HG02973 (cell line): ENCODE measurements around the gene LIPI.
A peak's percentile ranks its signal among the peaks of the same experiment; 100 is the strongest.
"Not testable (repeated sequence)": the region's sequence is repeated elsewhere in the genome, so short reads cannot be mapped to it uniquely, and the experiment has no call there.

Source experiments
- ATAC-seq: cut with Tn5 transposase; IDR thresholded peaks from one replicate; pipeline ENCODE4 v1.9.1; 2021; ENCODE audit warnings: moderate library complexity; ENCODE audit not compliant: unreplicated experiment

LIPI gene

DNA sequence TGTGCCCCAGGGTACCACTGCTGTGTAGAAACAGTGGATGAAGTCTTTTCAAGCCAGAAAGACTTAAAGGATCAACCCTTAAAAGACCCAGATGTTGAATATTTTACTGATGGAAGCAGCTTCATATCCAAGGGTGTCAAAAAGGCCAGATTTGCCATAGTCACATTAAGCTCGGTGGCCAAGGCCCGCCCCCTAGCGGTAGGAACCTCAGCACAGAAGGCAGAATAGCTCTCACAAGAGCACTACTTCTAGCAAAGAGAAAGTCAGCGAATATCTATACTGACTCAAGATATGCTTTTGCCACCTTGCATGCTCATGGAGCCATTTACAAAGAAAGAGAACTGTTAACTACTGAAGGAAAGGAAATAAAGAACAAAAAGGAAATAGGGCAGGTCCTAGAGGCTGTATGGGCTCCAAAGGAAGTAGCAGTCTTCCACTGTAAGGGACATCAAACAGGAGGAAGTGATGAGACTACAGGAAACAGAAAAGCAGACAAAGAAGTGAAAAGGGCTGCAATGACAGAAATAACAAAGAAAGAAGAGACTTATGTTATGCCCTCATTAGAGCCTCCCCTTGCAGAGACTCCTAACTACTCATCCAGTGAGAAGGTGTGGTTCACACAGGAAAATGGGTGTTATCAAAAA lies 90.5 kb downstream of the LIPI start:
- no peak for ATAC-seq

GRCh38 chr21:14119038-14119437 lies 91.7 kb downstream of the LIPI start:
- ATAC-seq: no peak

DNA sequence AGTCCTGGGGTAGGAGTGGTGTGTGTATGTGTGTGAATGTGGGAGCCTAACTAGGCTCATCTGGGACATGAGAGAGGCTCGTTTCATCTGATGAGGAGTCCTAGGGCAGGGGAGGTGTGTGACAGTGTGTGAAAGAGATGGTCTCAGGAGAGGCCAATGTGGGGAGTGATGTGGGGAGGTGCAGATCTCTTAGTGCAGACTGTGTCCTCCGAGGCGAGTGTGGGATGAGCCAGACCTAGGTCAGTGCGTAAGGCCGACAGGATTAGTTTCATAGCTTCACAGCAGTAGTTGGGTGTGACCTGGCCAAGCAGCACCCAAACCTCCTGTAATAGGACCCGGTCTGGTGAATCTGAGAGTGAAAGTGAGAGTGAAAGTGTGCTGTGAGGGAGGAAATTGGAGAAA lies 94.7 kb downstream of the LIPI start:
- ATAC-seq: peak; percentile 88

DNA sequence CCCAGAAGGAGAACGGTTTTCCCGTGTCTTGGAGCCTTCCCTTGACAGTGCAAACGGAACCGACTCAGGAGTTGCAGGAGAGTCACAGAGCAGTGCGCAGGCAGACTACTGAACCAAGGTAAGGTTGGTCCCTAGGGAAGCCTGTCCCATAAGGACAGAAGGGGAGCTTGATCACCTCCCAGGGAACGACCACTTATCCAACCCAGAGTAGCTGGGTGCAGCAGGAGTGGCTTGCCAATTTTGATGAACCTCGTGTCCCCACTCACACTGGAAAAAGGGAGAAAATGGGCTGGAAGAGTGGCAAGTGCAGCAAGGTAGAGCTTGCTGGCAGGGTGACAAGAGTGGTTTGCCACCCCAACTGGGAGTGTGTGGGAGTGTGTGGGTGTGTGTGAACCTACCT lies 95.1 kb downstream of the LIPI start:
- ATAC-seq: no peak

DNA sequence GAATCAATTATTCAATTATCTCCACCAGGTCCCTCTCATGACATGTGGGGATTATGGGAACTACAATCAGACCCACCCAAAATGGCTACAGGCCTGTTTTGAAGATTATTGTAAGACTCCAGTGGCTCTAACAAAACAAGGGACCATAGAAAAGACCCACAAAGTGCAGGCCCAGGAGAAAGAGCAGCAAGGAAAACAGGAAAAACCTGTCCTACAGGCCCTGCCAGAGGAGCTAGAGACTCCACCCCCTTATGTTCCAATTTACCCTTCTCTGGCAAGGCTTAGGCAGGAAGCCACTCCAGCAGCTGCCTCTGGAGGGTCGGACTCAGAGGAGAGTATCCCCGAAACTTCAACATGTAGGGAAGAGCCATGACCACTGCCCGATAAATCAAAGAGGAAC lies 96.5 kb downstream of the LIPI start:
- ATAC-seq: no peak

- ATAC-seq: not testable (repeated sequence)
Measured at GRCh38 chr21:14104564-14104963, 106.2 kb downstream of the LIPI start.

GRCh38 chr21:14099570-14099969 lies 111.2 kb downstream of the LIPI start:
- no peak for ATAC-seq

GRCh38 chr21:14097881-14098499 lies 112.8 kb downstream of the LIPI start:
- no peak for ATAC-seq

DNA sequence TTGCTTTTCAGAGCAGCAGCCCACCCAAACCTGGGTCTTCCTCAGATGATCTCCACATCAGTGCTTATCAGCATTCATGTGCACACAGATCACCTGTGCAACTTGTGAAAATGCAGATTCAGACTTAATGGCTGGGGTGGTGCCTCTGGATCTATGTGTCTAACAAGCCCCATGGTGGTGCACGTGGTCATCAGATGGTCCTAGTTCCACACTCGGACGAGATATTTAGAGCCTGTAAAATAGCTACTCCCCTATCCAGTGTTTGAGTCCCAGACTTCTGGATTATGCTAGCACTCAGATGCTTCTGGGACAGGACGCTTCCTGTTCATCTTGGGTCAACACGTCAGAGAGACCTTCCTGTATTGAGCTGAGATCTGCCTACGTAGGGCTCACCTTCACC lies 114.2 kb downstream of the LIPI start:
- no peak for ATAC-seq

DNA sequence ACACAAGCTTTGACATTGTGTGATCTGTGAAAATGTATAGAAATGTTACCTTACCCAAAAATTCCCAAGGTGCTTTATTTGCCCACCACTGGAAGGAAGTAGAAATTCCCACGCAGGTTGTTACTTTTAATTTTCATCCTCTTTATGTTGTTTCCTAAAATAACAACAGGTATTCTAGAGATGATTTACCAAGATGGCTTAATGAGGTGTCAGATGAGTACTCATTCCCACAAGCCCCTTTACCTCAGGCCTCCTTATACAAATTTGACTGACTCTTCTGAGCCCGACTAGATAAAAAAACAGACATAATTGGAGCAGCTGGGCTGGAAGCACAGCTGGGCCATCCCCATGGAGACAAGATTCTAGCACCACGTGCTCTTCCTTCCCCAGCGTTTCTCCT lies 114.6 kb downstream of the LIPI start:
- ATAC-seq: no peak

- no peak for ATAC-seq
Measured at GRCh38 chr21:14095056-14095455, 115.7 kb downstream of the LIPI start.

- no peak for ATAC-seq
Measured at GRCh38 chr21:14092834-14093560, 117.8 kb downstream of the LIPI start.

DNA sequence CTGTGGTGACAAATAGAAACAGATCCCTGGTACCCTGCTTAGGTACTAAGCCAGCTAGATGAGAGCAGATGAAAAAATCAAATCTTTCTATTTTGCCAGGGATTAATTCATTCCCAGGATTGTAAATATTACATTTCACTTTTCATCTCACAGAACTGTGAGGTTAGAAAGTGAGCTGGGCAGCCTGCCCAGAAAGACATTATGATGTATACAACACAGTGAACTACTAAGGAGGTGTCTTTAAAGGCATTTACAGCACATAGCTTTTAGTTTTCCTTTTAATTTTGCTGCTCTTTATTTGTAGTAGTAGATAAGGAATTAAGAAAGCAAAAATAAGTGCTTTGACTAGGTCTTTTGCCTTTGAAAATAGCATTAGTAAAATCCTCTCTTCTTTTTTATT lies 120.6 kb downstream of the LIPI start:
- ATAC-seq: not testable (repeated sequence)

DNA sequence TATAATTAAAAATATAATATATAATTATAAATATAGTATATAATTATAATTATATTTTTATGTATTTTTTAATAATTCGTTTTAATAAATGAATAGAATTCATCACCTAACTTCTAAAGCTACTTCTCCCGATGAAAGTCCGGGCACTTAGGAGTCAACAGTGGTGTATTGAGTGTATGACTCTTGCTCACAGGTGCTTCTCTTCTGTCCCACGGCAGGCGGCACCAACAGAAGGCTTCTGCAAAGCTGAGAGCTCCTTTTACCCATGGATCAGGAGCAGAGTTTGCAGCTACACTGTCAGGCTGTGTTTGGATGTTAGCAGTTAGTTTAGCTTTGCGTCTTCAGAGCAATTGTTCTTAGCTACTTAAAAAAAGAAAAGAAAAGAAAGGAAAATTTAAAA lies 122.4 kb downstream of the LIPI start:
- ATAC-seq: no peak

GRCh38 chr21:14086553-14086952 lies 124.2 kb downstream of the LIPI start:
- ATAC-seq: no peak

DNA sequence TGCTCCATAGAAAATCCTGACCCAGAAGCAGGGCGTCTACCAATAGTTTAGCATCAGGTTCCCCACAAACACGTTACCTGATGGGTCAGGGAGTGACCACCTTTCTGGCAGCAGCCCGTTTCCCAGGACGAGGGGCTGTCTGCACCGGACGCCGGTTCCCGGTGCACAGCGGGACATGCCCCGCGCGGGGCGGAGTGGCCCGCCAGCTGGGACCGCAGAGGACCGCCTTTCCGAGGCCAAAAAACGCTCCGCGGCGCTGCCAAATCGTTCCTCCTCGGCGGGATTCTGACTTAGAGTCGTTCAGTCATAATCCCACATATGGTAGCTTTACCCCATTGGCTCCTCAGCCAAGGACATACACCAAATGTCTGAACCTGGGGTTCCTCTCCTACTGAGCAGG lies 126.1 kb downstream of the LIPI start:
- no peak for ATAC-seq

- ATAC-seq: no peak
Measured at GRCh38 chr21:14084068-14084501, 126.7 kb downstream of the LIPI start.

DNA sequence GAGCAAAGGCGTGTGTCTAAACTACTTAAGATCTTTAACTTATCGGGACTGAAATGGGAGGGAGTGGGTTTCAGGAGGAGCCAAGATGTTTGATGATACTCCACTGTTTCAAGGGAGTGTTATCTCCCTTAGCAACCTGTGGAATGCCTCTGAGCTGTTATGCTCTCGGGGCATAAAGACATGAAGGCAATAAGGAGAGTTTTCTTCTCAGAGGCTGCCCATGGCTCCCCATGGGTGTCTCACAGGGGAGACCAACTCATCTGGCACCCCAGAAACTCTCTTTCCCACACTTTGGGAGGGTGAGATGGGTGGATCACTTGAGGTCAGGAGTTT lies 130.0 kb downstream of the LIPI start:
- ATAC-seq: no peak

DNA sequence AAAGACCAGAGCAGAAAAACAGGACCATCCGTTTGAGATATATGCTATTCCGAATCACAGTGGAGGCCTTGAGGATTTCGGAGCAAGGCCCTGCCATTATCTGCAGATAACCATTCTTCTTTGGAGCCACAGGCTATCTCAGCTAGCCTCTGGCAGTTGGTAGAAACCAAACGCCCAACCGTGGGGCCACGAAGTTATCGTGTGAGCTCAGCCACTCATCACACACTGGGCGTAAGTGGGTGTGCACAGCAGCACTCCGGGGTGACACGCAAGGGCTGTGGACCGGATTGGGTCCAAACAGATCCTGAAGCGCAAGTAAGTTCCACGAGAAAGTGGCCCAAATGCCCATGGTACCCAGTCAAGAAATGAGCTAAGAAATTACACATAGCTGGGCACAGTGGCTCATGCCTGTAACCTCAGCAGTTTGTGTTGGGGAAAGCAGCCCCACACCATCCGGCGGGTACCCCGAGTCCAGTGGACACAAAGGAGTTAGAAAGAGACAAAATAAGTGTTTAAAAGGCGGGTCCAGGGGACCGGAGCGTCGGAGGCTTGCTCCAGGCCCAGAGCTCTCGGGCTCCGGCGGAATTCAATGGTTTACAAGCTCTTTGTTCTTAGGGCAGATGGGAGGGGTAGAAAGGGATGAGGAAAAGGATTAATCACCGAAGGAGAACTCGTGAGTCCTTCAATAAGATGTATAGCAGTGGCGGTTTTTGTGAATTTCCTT lies 130.6 kb downstream of the LIPI start:
- ATAC-seq: no peak

GRCh38 chr21:14078746-14079375 lies 131.9 kb downstream of the LIPI start:
- ATAC-seq: no peak

DNA sequence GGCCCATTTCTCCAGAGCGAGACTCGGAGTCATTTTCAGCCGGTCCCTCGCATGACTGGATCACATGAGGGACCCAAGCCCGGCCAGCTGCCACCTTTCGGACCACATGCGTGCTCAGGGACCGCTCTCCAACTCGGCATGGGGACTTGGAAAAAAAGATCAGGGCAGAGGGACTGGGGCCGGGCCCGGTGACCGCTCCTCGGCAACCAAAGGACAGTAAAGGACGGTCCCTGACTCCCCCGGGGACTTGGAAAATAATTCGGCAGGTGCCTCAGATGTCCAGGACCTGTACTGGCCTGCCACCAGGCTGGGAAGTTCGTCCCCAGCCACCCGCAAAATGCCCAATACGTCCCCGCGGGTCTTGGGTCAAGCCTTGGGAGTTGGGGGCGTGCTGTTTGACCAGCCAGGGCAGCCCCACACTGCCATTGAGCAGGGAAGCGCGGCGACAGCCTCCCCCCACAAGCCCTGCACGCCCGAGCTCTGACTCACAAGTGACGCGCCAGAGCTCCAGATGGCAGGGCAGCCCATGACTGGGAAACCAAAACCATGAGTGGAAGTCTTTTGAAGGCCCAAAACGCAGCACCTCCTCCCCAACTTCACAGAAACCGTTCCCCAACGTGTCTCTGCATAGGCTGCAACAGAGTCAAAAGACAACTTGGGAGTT lies 134.5 kb downstream of the LIPI start:
- no peak for ATAC-seq
